GM12872 (cell line): ENCODE data around the gene YTHDF1.

Source experiments
- CTCF ChIP-seq: IDR thresholded peaks from 3 replicates; pipeline ENCODE4 v1.5.1; 2011; ENCODE audit warnings: low read depth, mild to moderate bottlenecking, low read length, moderate library complexity; ENCODE audit not compliant: insufficient read depth

YTHDF1 gene

DNA sequence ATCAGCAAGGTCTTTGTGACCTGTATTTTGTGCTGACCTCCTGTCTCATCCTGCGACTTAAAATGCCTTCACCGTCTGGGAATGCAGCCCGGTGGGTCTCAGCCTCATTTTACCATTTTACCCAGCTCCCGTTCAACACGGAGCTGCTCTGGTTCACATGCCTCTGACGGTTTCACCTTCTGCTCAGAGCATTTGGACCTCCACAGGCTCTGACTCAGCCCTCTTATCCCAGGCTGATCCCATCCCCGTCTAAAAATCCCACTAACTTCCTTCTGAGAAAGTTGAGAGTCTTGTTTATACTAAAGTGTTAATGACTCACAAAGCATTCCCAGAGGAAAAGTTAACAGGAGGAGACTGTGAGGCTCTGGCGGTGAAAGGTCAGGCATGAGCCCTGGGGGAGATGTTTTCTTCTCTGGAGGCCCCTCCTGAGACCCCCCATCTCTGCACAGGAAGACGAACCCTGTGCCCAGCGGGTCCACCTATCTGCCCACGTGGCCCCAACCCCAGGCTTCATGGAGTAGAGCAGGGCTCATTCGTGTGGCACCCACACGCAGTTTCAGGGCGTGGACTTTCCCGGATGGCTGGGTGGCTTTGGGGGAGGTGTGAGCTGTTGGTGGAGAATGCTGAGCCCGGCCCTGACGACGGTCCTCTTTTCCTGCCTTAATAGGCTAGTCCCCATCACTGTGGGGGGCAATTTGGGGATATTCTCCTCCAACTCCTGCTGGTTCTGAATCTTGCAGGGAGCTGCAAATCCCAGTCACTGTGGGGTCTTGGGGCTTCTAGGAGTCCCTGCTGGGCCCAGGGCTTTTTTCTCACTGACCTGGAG is 16.5 kb upstream of the YTHDF1 start:
- no peak for TF ChIP-seq CTCF

GRCh38 chr20:63230800-63231268 is 14.9 kb upstream of the YTHDF1 start:
- TF ChIP-seq CTCF = peak; percentile 42; the same call in 2 of the 3 replicates

GRCh38 chr20:63228806-63229205 is 12.9 kb upstream of the YTHDF1 start:
- no peak for TF ChIP-seq CTCF

DNA sequence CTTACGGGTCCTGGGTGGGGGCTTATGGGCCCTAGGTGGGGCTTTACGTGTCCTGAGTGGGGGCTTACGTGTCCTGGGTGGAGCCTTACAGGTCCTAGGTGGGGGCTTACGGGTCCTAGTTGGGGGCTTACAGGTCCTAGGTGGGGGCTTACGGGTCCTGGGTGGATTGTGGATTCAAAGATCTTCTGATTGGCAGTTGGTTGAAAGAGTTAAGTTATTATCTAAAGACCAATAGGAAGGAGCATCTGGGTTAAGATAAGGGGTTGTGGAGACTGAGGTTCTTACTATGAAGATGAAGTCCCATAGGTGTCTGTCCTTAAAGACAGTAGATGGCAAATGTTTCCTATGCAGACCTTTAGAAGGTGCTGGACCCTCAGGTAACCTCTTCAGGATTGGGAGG is 11.3 kb upstream of the YTHDF1 start:
- TF ChIP-seq CTCF = no peak

GRCh38 chr20:63226042-63226943 is 10.4 kb upstream of the YTHDF1 start:
- no peak for TF ChIP-seq CTCF

- TF ChIP-seq CTCF = no peak
Measured at GRCh38 chr20:63225082-63225454, 9.1 kb upstream of the YTHDF1 start.

- TF ChIP-seq CTCF = no peak
Measured at GRCh38 chr20:63224412-63225081, 8.6 kb upstream of the YTHDF1 start.
